NCI-H1092 treated with DMSO at 0.1 percent for 48 hours (cell line): ENCODE results near the gene COL2A1.

ENCODE experiments used
- DNase-seq: peaks from one replicate; lab custom pipeline; 2025; lab: John Stamatoyannopoulos, UW

The COL2A1 gene

GRCh38 chr12:47989666-47990065, 14.6 kb downstream of the COL2A1 start:
- DNase-seq: no peak

GRCh38 chr12:47989023-47989417, 15.3 kb downstream of the COL2A1 start:
- DNase-seq: no peak

- peak; percentile 55 for DNase-seq
Measured at GRCh38 chr12:47988073-47989022, 15.9 kb downstream of the COL2A1 start.

- DNase-seq: no peak
Measured at GRCh38 chr12:47987411-47988072, 16.7 kb downstream of the COL2A1 start.

- DNase-seq: no peak
Measured at GRCh38 chr12:47986832-47987231, 17.4 kb downstream of the COL2A1 start.

GRCh38 chr12:47986291-47986660, 18.0 kb downstream of the COL2A1 start:
- no peak for DNase-seq

- no peak for DNase-seq
Measured at GRCh38 chr12:47985596-47986290, 18.5 kb downstream of the COL2A1 start.

- no peak for DNase-seq
Measured at GRCh38 chr12:47984331-47984801, 19.9 kb downstream of the COL2A1 start.

GRCh38 chr12:47983541-47984115, 20.6 kb downstream of the COL2A1 start:
- no peak for DNase-seq

GRCh38 chr12:47982770-47983169, 21.5 kb downstream of the COL2A1 start:
- no peak for DNase-seq

- DNase-seq: no peak
Measured at GRCh38 chr12:47982311-47982710, 22.0 kb downstream of the COL2A1 start.

- DNase-seq: peak; percentile 30
Measured at GRCh38 chr12:47981496-47982260, 22.6 kb downstream of the COL2A1 start.

GRCh38 chr12:47980779-47981495, 23.3 kb downstream of the COL2A1 start:
- DNase-seq: no peak

- no peak for DNase-seq
Measured at GRCh38 chr12:47980197-47980596, 24.1 kb downstream of the COL2A1 start.

GRCh38 chr12:47979686-47980085, 24.6 kb downstream of the COL2A1 start:
- no peak for DNase-seq

GRCh38 chr12:47979166-47979565, 25.1 kb downstream of the COL2A1 start:
- DNase-seq: no peak

- no peak for DNase-seq
Measured at GRCh38 chr12:47978598-47978873, 25.7 kb downstream of the COL2A1 start.

GRCh38 chr12:47977772-47978597, 26.3 kb downstream of the COL2A1 start:
- DNase-seq: no peak

- no peak for DNase-seq
Measured at GRCh38 chr12:47977046-47977771, 27.1 kb downstream of the COL2A1 start.
